Measurements from ENCODE around the gene ADAMTS14. TPM values are rescaled to one million over a fixed set of nuclear protein-coding genes. Genes with fewer than 3 reads are reported as not detected.
A peak's percentile ranks its signal among the peaks of the same experiment; 100 is the strongest.

The ADAMTS14 gene
- total RNA-seq, 1 donor from 2014 or later, result 0.10 TPM

GRCh38 chr10:70711911-70712310 is 39.6 kb downstream of the ADAMTS14 start:
- no peak for ATAC-seq
- intact Hi-C loops (cut with micrococcal nuclease), result no loop called here
- DNase-seq, result no peak

- ATAC-seq (no peak), DNase-seq (no peak)
- intact Hi-C loops (cut with micrococcal nuclease), result no loop called here
These were observed 41.9 kb downstream of the ADAMTS14 start for GRCh38 chr10:70714245-70714644.

GRCh38 chr10:70714951-70715350 is 42.6 kb downstream of the ADAMTS14 start:
- no peak for DNase-seq
- intact Hi-C loops (cut with micrococcal nuclease), result no loop called here
- ATAC-seq, result no peak

GRCh38 chr10:70715853-70716795 is 43.8 kb downstream of the ADAMTS14 start:
- intact Hi-C loops (cut with micrococcal nuclease), result no loop called here
- ATAC-seq (peak; percentile 28), DNase-seq (no peak)

DNA sequence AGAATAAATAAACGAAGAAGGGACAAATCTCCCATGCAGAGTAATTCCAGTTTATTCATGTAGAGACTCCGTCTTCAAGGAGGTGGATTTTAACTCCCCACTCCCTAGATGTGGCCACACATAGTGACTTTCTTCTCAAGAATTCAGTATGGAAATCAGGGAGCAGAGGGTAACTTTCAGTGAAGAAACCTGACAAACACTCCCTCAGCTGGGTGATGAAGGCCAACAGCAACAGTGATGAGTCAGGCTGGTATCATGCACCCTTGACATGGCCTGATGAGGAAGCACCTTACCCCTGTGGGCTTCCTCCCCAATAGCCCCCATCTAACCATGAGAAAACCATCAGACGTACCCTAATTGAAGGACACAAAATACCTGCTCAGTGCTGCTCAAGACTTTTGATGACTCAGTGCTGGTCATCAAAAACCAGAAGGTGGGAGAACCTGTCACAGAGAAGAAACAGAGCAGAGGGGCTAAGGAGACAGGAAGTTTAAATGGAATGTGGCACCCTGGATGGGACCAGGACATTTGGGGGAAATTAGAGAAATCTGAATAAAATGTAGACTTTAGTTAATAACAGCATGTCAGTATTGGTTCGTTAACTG is 50.6 kb downstream of the ADAMTS14 start:
- ATAC-seq, result no peak

GRCh38 chr10:70723771-70724170 is 51.5 kb downstream of the ADAMTS14 start:
- ATAC-seq (no peak), DNase-seq (no peak)
- intact Hi-C loops (cut with micrococcal nuclease), result no loop called here

More for the DNA sequence above, 50.6 kb downstream of the ADAMTS14 start:
- no peak for DNase-seq
- intact Hi-C loops (cut with micrococcal nuclease), result no loop called here

DNA sequence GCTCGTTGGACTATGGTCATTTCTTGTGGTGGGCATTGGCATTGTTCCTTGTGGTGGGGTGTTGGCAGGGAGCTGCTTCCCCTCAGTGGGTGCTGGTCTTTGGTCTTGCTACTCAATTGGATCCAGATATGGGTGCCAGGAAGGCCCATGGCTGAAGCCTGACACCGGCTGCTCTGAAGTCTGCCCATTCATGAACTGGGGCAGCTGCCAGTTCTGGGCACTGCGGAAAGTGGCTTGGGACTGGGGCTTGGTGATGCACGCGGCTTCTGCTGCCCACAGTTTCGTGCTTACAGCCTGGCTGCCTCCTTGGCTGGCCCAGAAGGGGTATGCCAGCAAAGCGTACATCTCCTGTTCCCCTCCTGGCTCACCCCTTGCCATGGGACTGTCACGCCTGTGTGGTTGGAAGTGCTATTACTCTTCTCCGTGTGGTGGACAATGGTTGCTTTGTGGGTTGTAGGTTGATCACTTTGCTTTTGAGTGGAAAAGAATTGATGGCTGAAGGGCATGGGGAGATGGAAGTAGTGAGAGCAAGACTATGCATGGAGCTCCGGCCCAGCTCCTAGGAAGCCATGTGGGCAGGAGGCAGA is 54.7 kb downstream of the ADAMTS14 start:
- DNase-seq, result no peak
- intact Hi-C loops (cut with micrococcal nuclease), result no loop called here
- ATAC-seq, result no peak

DNA sequence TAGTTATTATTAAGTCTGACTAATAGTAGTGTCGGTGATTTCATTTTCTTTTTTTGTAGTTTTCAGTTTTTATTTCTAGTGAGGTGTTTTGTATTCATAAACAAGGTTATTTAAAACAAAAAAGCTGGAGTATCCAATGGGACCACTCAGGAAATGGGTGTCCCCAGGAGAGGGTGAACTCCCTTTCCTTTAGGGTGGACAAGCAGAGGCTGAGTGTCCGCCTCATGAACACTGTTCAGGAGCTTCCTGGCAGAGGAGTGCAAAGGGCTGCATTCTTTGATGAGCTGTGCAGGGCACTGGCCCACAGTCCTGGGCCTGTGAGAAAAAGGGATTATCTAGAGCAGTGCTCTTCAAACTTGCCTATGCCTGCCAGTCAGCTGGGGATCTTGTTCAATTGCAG is 56.0 kb downstream of the ADAMTS14 start:
- peak; percentile 42 for ATAC-seq
- intact Hi-C loops (cut with micrococcal nuclease), result no loop called here
- DNase-seq, result no peak

DNA sequence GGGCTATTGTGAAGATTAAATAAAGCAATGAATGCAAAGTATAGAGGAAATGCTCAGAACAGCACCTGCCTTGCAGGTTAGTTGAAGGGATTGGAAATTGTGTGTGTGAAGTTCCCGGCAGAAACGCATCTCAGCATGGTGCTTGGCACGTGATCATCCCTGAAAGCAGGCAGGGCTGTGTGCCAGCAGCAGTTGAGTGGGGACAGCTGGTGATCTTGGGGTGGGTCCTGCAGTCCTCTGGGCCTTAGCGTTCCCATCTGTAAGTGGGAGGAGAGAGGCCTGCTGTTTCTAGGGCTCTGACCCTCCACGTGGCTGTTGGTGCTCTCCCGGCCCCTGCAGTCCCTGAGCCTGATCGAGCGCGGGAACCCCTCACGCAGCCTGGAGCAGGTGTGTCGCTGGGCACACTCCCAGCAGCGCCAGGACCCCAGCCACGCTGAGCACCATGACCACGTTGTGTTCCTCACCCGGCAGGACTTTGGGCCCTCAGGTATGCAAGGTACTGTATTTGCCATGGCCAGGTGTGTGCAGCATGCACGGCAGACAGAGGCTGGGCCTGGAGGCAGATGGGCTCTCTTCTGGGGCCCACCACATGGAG is 57.6 kb downstream of the ADAMTS14 start:
- ATAC-seq (peak; percentile 44), DNase-seq (peak; percentile 56)
- intact Hi-C loops (cut with micrococcal nuclease), result no loop called here

GRCh38 chr10:70730955-70731354 is 58.6 kb downstream of the ADAMTS14 start:
- intact Hi-C loops (cut with micrococcal nuclease), result no loop called here
- no peak for DNase-seq
- ATAC-seq, result no peak

- no peak for ATAC-seq
- intact Hi-C loops (cut with micrococcal nuclease), result no loop called here
- no peak for DNase-seq
These were observed 60.3 kb downstream of the ADAMTS14 start for GRCh38 chr10:70732569-70732968.

GRCh38 chr10:70733051-70733450 is 60.7 kb downstream of the ADAMTS14 start:
- DNase-seq, result no peak
- no peak for ATAC-seq
- intact Hi-C loops (cut with micrococcal nuclease), result no loop called here

DNA sequence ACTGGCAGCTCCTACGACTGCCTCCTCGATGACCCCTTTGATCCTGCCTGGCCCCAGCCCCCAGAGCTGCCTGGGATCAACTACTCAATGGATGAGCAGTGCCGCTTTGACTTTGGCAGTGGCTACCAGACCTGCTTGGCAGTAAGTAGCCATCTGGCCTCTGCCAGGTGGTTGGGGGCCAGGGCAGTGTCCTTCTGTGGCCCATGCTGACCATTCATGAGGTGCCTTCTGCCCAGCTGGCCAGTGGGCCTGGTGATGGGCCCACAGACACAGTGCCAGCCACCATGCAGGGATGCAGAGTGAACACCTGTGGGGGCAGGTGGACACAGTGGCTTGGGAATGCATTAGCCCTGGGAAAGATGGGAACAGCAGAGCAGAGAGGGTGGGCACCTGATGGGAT is 62.9 kb downstream of the ADAMTS14 start:
- no peak for ATAC-seq
- intact Hi-C loops (cut with micrococcal nuclease), result no loop called here
- DNase-seq, result no peak

DNA sequence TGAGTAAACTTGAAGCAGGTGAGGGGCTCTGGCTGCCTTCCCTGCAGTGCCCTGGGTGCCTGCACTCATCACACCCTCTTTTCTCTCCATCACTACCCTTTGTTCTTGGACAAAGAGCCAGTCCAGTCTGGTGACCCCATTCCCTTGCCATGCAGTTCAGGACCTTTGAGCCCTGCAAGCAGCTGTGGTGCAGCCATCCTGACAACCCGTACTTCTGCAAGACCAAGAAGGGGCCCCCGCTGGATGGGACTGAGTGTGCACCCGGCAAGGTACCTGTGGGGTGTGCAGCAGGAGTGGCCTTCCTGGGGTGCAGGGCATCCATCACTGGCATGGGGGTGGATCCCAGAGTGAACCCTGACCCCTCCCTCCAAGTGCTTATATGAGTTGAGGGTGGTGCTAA is 64.2 kb downstream of the ADAMTS14 start:
- intact Hi-C loops (cut with micrococcal nuclease), result no loop called here
- DNase-seq (no peak), ATAC-seq (no peak)

- ATAC-seq (no peak), DNase-seq (no peak)
- intact Hi-C loops (cut with micrococcal nuclease), result no loop called here
These were observed 64.9 kb downstream of the ADAMTS14 start for GRCh38 chr10:70737250-70737649.

- intact Hi-C loops (cut with micrococcal nuclease), result no loop called here
- DNase-seq (no peak), ATAC-seq (no peak)
These were observed 65.9 kb downstream of the ADAMTS14 start for GRCh38 chr10:70738006-70738760.

DNA sequence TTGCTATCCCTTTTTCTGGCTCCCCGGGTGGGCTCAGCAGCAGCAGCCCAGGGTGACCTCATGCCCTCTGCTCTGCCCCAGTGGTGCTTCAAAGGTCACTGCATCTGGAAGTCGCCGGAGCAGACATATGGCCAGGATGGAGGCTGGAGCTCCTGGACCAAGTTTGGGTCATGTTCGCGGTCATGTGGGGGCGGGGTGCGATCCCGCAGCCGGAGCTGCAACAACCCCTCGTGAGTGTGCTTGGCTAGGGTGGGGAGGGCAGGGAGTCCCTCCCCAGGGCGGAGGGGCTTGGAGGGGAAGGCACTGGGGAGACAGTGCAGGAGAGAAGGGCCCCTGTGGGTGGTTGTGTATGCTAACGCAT is 66.4 kb downstream of the ADAMTS14 start:
- intact Hi-C loops (cut with micrococcal nuclease), result no loop called here
- DNase-seq, result no peak

GRCh38 chr10:70740406-70741288 is 68.3 kb downstream of the ADAMTS14 start:
- intact Hi-C loops (cut with micrococcal nuclease), result no loop called here

More for the DNA sequence above, 66.4 kb downstream of the ADAMTS14 start:
- ATAC-seq, result no peak

More at GRCh38 chr10:70740406-70741288, 68.3 kb downstream of the ADAMTS14 start:
- DNase-seq (no peak), ATAC-seq (no peak)

All from left ventricle myocardium superior (tissue), 1 donor.